HG03469 (cell line): ENCODE results near the gene DCLRE1B.

ENCODE experiments used
- ATAC-seq: cut with Tn5 transposase; IDR thresholded peaks from one replicate; pipeline ENCODE4 v1.9.1; 2021; ENCODE audit warnings: mild to moderate bottlenecking, moderate library complexity, moderate number of reproducible peaks; ENCODE audit not compliant: unreplicated experiment

DCLRE1B gene

GRCh38 chr1:113918243-113918642, 13.1 kb downstream of the DCLRE1B start:
- no peak for ATAC-seq

DNA sequence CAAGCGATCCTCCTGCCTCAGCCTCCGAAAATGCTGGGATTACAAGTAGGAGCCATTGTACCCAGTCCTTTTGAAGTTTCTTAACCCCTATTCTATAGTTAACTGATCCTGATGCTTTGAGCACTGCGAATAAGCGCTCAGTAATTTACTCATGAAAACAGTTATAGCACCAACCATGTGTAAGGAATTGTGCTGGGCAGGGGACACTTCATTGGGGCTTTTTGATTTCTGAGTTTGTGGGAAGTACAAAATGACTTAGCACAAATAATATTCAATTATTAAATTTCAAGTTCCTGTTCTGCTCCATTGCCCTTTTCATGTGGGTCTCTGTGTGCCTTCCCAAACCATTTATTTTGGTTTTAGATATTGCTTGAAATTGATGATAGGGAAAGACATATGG, 17.8 kb downstream of the DCLRE1B start:
- no peak for ATAC-seq

DNA sequence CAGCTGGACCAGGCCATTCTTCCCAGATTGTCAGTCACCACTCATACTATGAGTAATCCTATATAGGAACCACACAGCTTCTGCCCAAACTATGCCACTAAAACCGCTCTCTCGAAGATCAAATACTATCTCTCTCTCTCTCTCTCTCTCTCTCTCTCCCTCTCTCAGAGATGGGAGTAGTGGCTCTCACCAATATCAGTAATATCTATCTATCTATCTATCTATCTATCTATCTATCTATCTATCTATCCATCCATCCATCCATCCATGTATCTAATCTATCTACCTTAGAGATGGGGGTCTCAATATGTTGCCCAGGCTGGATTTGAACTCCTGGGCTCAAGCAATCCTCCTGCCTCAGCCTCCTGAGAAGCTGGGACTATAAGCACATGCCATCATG, 19.3 kb downstream of the DCLRE1B start:
- ATAC-seq: no peak

DNA sequence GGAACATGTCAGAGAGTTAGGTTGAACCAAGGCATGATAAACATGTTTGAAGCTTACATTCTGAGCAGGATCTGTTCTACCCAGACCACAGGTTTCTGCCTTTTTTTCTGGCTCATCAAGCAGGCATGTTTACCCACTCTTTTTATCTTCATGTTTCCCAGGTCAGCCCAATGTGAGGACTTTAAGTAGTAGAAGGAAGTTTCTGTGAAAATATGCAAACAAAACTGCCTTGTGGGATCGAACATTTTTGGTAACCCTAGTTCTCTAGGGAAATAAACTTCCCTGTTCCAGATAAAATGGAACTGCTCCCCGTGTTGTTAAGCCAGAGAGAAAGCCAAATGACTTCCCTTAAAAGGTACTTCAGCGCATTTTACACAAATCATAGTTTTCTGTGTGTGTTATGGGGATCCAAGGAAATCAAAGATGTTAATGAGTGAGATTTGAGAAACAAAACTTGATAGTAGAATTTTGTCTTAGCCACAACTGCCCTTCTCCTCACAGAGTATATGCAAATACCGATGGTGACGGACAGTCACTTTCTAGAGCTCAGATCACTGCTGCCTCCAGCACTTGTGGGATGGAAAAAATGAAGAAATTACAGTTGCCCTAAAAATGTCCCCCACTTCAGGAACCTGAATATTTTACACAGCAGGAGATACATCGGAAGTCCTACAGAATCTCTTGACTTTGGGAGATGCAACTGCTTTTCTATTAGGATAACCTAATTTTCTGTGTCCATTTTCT, 23.2 kb downstream of the DCLRE1B start:
- ATAC-seq: no peak

DNA sequence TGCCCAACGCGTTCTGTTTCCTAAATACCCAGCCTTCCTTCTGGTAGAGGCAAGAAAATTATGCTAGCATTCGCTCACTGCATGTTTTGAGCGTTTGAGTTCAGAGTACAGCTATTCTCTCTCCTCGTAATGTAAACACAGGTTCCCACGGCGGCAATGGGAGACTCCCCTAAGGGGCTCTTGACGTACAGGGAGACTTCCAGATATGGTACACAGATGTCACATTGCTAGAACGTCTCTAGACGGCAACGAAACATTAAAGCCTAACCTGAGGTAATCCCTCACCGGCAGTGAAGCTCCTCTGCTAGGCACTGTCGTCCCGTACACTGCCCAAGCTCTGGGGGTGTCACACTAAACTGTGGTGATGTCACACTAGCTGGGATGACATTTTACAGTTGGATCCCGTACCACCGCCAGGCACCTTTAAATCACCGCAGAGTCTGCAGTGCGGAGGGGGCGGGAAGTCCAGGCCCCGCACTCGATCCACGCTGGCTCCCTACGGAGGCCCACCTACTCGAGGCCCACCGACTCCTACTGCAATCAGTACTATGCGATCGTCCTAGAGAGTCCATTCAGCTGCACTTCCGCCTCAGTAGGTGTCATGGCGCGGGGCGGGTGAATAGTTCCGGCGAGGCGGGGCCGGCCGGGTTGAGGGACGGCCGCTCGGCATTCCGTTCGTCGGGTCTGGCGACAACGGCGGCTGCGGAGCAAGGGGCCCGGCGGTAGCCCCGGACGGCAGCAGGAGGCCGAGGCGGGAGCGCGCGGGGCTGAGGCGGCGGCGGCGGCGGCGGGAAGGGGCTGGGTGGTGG, 24.0 kb downstream of the DCLRE1B start, which contains the start of gene HIPK1:
TSS of gene HIPK1 (plus strand) at position 384 of the 809 bp plus-strand sequence.
- peak; percentile 50 for ATAC-seq

DNA sequence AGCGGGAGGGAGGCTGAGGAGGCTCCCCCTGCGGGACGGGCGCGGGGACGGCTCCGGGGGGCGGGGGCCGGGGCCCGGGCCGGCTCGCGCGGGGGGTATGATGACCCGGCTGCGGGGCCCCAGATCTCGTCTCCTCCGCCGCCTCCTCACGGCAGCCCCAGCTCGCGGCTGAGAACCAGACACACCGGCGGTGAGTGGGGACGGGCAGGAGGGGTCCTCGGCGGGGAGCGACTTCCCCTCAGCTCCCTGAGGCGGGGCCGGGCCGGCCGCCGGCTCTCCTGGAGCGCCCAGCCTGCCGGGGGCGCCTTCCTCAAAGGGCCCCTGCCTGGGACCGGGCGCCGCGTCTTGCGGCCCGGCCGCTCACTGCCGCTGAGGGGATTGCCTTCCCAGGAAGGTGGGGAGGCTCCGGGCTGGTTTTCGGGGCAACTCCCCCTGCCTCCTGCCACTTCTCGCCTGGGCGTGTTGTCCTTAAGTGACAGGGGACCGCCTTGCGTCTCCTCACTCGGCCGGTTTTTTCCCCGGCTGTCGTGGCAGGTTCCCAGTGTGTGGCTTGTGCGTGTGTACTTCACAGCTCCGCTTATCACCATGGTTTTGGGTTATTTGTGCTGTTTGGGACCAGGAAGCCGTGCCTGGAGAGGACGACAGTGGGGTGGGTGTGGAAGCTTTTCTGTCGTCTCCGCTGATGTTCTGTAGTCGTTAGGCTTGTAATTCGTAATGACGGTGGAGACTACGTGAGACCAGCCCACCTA, 24.8 kb downstream of the DCLRE1B start:
- ATAC-seq: peak; percentile 24

- ATAC-seq: peak; percentile 14
These were observed 25.5 kb downstream of the DCLRE1B start for GRCh38 chr1:113930499-113931161.

GRCh38 chr1:113931451-113931851, 26.3 kb downstream of the DCLRE1B start:
- ATAC-seq: no peak

DNA sequence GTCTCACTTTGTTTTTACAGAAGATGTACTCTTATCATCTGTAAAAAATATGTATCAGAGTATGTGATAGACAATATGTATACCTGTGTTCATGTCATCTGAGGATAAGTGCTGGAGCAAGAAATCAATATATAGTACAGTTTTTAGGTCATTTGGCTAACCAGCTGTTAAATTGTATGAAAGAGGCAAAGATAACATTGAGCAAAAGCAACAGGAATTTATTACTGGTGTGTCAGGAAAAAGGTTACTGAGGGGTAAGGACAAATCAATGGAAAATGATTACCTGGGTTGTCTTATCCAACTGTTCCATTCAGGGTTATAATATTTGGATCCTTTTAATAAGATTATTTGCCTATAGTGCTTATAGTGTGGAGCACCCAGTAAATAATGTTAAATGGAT, 28.9 kb downstream of the DCLRE1B start:
- ATAC-seq: no peak

DNA sequence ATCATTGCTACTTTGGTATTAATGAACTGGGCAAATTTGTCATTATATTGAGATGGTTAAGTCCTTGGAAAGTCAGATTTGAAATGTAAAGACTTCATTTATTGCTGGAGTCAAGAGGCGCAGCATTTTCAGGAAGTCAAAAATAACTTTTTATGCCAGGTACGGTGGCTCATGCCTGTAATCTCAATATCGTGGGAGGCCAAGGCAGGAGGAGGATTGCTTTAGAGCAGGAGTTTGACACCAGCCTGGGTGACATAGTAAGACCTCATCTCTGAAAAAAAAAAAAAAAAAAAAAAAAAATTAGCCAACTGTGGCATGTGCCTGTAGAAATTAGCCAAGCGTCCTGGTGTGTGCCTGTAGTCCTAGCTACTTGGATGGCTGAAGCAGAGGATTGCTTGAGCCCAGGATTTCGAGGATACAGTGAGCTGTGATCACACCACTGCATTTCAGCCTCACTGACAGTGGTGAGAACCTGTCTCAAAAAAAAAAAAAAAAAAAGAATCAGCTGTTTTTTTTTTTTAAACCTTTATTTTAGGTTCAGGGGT, 29.5 kb downstream of the DCLRE1B start:
- ATAC-seq: no peak

DNA sequence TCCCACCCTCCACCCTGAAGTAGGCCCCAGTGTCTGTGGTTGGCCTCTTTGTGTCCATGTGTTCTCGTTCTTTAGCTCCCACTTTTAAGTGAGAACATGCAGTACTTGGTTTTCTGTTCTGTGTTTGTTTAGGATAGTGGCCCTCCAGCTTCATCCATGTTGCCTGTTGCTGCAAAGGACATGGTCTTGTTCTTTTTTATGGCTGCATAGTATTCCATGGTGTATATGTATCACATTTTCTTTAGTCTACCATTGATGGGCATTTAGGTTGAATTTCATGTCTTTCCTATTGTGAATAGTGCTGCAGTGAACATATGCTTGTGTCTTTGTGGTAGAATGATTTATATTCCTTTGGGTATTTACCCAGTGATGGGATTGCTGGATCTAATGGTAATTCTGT, 30.1 kb downstream of the DCLRE1B start:
- ATAC-seq: no peak

- ATAC-seq: no peak
These were observed 30.8 kb downstream of the DCLRE1B start for GRCh38 chr1:113935970-113936369.

GRCh38 chr1:113937146-113937545, 32.0 kb downstream of the DCLRE1B start:
- ATAC-seq: no peak

DNA sequence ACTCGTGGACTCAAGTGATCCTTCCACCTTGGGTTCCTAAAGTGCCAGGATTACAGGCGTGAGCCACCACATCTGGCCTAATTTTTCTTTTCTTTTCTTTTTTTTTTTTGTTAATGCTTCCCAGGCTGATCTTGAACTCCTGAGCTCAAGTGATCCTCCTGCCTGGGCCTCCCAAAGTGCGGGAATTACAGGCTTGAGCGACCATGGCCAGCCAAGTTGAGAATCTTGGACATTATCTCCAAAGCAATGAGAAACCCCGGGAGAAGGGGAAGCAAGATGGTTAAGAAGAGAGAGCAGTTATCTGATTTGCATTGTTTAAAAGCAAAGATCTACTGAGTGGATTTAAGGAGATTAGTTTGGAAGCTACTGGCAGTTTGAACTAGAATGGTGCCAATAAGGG, 33.1 kb downstream of the DCLRE1B start:
- ATAC-seq: no peak

DNA sequence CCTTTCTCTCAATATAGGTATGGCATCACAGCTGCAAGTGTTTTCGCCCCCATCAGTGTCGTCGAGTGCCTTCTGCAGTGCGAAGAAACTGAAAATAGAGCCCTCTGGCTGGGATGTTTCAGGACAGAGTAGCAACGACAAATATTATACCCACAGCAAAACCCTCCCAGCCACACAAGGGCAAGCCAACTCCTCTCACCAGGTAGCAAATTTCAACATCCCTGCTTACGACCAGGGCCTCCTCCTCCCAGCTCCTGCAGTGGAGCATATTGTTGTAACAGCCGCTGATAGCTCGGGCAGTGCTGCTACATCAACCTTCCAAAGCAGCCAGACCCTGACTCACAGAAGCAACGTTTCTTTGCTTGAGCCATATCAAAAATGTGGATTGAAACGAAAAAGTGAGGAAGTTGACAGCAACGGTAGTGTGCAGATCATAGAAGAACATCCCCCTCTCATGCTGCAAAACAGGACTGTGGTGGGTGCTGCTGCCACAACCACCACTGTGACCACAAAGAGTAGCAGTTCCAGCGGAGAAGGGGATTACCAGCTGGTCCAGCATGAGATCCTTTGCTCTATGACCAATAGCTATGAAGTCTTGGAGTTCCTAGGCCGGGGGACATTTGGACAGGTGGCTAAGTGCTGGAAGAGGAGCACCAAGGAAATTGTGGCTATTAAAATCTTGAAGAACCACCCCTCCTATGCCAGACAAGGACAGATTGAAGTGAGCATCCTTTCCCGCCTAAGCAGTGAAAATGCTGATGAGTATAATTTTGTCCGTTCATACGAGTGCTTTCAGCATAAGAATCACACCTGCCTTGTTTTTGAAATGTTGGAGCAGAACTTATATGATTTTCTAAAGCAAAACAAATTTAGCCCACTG, 35.5 kb downstream of the DCLRE1B start:
- ATAC-seq: no peak

DNA sequence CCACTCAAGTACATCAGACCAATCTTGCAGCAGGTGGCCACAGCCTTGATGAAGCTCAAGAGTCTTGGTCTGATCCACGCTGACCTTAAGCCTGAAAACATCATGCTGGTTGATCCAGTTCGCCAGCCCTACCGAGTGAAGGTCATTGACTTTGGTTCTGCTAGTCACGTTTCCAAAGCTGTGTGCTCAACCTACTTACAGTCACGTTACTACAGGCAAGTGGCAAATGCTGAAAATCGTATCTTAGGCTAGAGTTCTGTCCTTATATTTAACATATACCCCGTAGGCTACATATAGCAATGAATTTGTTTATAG, 36.1 kb downstream of the DCLRE1B start:
- no peak for ATAC-seq

DNA sequence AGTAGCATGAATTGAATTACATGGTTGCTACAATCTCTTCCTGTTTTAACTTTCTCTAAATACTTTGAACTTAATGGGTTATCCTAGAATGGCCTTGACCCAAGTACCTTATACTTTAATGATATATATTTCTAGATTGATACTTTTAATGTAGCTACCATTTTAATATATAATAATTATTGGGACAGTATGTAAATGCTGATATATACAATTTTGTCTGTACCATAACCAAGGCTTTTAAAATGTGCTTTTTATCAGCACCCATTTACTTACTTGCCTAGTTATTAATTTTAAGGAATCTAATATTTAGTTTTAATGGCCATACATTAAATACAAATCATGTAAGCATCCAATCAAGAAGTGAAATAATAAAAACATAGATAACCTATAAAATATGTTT, 37.4 kb downstream of the DCLRE1B start:
- no peak for ATAC-seq

DNA sequence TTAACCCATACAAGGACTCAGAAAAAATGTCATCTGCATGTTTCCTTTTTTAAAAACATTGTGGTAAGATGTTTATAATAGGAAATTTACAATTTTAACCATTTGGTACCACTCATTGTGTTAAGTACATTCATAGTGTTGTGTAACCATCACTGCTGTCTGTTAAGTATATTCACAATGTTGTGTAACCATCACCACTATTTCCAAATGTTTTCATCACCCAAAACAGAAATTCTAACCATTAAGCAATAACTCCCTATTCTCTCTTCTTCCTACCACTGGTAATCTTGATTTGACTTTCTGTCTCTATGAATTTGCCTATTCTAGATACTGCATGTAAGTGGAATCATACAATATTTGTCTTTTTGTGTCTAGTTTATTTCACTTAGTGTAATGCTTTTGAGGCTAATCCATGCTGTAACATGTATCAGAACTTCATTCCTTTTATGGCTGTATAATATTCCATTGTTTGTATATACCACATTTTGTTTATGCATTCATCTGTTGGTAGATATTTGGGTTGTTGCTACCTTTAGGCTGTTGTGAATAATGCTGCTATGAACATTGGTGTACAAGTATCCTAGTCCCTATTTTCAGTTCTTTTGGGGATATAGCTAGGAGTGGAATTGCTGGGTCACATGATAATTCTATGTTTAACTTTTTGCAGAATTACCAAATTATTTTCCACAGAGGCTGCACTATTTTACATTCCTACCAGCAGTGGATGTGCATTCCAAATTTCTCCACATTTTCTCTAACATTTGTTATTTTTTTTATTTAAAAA, 38.1 kb downstream of the DCLRE1B start:
- no peak for ATAC-seq

GRCh38 chr1:113945329-113945728, 40.2 kb downstream of the DCLRE1B start:
- ATAC-seq: no peak
